ENCODE measurements around the gene PRKAR1B.

Gene PRKAR1B

DNA sequence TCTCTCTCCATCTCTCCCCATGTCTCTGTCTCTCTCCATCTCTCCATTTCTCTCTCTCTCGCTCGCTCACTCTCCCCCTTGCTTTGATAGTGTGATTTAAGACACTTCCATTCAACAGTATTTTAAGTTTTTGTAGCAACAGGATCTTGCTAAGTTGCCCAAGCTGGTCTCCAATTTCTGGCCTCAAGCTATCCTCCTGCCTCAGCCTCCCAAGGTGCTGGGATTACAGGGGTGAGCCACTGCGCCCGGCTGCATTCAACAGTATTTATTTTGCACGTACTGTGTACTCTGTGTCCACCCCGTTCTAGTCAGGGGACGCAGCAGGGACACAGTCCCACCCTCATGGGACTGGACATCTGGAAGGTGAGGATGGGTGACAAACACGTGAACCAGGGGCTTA lies 193.0 kb downstream of the PRKAR1B start:
- no peak for DNase-seq

DNA sequence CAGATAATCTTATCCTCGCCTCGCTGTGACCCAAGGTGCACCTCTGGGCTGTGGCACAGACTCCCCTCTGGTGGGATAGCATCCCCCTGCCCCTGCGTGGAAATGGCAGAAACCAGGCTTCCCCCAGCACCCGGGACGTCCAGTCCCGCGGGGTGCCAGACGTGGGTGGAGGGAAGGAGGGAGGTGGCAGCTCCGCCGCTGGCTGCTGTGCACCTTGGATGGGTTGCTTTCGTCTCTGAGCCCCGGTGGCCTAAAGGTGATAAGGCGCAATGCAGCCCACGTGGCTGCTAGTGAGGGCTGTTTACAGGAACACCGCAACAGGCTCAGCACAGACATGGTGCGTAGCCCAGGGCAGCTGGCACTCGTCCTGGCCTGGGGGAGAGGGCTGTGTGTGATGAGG lies 193.8 kb downstream of the PRKAR1B start:
- no peak for DNase-seq

DNA sequence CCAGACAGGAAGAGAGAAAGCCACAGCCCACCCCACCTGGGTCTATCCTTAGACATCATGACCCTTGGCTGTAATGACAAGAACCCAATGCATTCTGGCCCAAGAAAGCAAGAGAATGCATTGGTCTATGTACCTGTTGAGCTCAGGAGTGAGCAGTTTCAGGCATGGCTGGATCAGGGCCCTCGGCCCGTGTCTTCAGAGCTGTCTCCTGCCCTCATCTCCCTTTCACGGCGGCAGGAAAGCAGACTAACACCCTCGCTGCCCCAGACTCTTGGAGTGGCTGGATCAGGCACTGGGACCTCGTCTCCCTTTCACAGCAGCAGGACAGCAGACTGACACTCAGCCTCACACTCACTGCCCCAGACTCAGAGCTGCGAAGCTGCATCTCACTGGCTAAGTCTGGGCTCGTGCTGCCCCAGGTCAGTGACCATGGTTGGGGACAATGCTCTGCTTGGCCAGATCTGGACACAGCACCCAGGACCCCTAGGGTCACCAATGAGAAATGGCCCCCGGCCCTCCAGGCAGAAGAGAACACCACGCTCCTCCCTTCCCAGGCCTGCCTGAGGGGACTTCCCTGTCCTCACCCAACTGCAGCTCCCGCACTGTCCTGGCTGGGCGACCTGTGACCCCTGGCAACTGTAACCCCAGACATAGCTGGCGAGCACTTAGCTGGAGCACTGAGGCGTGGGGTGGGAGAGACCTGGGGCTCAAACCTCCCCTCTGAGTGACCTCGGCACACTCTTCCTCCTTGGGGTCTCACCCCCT lies 194.5 kb downstream of the PRKAR1B start:
- no peak for DNase-seq

DNA sequence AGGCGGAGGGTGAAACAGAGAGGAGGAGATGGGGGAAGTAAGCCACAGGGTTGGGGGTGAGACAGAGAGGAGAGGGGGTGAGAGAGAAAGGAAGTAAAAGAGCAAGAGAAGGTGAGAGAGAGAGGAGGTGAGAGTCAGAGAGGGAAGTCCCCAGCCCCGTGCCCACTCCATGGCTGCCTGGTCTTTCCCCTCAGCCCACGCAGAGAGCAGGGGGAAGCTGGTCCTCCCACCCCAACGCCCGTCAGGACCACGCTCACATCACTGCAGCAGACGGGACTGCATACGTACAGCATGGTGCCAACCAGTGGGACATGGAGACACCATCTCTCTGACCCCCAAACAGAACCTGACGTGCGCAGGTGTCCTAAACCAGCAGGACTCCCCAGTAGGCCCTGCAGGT lies 195.3 kb downstream of the PRKAR1B start:
- DNase-seq = no peak

DNA sequence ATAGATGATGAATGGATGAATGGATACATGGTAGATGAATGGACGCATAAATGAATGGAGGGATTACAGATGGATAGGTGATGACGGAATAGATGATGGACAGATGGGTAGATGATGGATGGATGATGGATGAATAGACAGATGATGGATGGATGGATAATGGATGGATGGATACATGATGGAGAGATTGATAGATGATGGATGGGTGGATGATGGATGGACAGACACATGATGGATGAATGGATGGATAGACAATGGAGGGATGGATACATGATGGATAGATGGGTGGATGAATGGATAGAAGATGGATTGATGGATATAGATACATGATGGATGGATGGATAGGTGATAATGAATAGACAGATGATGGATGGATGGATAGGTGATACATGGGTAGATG lies 198.6 kb downstream of the PRKAR1B start:
- no peak for DNase-seq

DNA sequence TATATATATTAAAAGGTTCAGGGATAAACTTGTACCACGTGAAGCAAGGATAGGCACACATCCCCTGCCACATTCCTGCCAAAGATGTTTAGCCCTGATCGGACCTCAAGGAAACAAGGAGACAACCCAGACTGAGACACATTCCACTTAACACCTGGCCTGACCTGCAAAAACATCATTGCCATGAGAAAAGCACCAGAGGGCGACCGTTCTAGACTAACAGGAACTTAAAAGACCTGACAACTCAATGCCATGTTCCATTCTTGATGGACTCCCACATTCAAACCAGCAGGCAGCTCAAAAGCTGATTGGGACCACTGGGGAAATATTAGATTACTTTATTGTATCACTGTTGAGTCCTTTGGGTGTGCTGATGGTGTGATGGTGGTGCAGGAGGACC lies 199.4 kb downstream of the PRKAR1B start:
- no peak for DNase-seq

DNA sequence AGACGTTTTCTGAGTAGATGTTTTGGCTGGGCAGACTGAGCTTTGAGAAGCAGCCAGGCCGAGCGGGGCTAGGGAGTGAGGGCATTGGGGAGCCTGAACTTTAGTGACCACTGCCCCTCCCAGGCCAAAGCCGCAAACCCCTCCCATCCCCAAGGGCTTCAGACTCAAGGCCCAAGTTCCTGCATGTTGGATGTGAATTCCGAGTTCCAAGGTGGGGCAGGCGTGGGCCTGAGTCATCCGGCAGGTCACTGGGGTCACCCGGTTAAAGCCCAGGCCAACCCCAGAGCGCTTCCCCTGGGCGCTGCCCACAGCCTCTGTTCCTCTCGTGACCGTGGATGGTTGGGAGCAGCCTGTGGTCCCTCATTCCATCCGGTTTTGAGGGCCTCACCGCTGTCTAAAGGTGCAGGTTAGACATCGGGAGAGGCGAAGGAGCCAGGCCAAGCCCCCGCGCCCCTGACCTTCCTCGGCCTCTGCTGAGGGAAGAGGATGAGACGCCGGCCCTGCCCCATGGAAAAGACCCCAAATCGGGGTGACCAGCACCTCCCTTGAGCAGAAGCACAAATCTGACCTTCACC lies 200.5 kb downstream of the PRKAR1B start:
- no peak for DNase-seq

DNA sequence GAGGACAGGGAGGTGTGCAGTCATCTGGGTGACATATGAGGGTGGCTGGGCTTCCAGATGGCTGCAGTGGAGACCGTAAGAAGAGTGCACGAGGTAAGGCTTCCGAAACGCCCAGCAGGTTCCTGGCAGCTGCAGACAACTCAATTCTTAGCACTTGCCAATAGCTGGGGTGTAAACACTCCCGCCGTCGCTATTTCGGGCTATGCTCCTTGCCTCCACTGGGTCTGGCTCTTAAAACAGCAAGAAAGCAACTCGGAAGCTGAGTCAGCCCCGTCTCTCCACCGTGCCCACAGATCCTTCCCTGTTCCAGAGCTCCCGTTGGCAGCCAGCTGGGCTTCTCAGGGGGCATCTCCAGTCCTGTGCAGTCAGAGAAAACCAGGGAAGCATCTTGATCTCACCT lies 201.3 kb downstream of the PRKAR1B start:
- DNase-seq = no peak

DNA sequence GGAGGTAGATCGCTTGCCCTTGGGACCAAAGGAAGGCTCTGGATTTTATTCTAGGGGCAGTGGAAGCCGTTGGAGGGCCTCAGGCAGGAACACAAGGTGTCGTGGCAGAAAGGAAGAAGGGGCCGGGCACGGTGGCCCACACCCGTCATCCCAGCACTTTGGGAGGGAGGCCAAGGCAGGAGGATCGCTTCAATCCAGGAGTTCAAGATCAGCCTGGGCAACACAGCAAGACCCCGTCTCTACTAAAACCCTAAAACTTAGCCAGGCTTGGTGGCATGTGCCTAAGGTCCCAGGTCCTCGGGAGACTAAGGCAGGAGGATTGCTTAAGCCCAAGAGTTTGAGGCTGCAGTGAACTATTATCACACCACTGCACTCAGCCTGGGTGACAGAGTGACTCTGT lies 202.3 kb downstream of the PRKAR1B start:
- DNase-seq = no peak

DNA sequence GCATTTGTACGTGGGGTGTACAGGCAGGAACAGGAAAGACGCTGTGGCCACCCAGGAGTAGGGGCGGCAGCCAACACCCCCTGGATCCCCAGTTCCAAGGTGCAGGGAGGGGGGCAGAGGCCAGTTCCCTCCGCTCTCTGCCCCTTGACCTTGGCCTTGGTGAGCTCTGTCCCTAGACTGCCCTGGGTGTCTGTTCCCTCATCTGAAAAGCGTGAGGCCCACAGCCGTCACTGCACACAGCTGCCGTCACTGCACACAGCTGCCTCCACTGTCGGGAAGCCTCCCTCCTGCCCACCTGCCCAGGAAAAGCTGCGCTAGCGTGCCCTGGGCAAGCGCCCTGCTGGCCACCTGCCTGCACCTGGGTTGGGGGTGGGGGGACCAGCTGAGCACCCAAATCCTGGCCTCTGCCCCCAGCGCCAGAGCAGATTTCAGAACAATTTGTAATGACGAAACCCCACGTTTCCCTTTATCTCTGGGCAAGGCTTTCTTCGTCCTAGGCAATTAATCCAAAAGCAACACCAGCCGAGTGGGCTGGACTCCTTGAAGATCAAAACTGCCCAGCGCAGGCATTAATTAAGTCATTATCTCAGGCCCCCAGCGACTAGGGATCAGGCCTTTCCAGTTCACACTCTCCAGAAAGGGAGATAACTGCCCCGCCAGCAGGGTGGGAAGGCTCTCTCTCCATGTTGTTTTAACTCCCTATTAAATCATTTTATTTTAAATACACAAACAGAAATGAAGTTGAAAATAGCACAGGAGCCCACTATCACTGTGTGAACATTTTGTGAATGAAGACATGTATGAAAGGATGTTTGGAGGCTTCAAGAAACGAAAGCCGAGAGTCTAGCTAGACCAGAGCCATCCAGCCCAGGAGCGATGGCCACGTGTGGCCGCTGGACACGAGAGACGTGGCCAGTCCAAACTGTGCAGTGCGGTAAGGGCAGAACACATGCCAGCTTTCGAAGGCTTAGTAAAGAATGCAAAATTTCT lies 203.4 kb downstream of the PRKAR1B start:
- no peak for DNase-seq

DNA sequence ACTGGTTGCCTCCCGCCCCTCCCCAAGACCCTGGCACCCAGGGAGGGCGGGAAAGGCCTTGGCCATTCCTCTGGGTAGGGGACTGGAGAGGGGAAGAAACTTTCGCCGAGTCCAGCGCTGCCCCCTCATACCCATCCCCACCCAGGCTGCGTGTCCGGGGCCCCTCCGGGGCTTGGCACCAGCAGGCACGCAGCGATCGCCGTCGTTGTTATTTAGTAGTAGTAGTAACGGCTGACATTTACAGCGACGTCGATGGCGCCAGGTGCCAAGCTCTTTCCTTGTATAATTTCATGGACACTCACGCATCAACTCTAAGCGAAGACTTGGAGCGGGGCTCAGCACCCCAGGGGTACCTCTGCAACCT lies 204.1 kb downstream of the PRKAR1B start:
- no peak for DNase-seq

DNA sequence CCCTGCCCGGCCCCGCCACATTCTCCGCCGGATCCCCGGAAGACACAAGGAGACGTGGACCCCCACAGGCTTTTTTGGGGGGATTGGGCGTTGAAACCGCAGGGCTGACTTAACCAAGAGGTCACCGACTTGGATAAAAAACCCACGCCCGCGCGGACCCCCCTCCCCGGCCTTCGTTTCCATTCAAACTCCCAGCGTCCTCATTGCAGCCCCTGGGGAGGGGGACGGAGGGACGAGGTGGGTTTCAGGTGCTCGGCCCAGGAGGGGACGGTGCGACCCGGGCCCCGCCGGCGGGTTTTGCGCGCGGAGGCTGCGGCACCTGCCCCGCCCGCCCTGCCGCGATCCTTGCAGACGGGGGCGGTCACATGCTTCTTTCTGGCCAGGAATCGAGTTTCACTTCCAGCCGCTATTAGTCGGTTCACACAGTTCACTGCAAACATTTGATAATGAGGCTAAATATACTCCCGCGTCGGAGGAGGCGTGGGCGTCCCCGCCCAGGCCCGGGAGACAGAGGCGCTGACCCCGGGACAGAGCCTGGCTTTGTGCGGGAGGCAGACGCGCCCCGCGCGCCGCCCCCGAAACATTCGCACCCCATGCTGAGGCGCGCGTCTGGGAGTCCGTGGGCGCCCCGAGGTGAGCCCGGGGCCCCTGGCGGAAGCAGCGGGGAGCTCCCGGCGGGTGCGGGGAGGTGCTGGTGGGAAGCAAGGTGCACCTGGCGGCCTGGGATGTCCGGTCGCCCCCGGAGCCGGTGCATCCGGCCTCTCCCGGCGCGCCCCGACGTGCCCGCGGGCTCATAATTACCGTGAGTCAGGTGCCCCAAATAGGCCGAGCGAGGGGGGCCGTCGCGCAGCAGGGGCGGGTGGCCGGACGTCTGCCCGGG lies 204.8 kb downstream of the PRKAR1B start:
- no peak for DNase-seq

DNA sequence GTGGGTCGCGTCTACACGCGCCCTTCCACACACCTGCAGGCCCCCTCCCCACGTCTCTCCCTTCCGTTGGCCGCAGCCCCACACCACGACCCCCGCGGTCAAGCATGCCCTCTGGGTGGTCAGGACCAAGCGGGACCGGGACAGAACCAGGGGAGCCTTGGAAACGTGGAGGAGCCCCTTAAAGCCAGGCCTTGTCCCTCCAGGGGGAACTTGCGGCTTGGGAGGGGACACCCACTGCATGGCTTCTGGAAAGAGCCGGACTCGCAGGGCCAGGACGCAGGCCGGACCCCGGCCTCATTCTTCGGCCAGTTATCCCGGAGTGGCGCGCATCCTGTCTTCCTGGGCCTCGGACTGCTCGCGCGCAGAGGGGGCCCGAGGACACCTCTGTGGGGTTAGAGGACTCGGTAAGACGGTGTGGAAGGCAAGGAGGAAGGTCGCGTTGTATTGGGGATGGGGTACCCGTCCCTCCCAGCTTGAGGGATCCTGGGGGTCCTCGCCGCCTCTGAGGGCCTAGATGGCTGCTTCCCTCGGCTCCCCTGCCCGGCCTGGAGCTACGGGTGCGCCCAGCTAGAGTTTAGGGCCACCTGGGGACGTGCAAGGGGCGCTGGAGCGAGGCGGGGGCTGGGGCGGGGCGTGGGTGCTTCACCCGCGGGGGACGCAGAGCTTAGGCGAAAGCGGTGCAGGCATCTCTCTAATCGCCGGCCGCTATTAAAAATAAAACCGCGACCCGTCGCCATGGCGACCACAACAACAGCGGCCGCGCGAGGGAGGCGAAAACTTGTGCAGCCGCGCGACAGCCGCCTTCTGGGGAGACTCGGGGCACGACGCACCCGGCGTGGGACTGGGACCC lies 205.6 kb downstream of the PRKAR1B start:
- peak in 1 of 2 donors; percentile 40 for DNase-seq

DNA sequence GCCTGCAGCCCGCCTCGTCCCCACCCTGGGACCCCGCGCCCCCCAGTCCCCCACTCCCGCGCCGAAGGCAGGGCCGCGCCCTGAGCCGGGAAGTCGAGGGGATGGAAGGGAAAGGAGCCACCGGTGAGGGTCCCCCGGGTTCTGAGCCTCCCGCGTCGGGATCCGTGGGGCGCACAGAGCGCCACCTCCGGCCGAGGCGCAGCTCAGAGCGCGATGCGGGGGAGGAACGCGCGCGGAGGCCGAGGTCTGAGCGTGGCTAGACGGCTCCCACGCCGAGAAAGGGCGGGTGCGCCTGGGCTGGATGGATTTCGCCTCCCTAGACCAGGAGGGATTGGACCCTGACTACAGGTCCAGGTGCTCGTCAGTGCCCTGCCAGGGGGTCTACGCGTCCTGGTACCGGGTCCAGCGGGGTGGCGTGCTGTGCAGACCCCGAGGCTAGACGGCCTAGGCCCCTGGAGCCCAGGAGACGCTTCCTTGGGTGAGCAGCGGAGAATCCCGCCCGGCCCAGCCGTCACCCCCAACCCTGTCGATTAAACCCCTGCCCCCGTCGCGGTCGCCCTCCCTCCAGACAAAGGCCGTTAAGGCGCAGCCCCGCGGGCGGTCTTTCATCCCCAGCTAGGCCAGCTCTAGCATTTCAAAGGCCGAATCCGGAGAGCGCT lies 206.4 kb downstream of the PRKAR1B start:
- DNase-seq = no peak

DNA sequence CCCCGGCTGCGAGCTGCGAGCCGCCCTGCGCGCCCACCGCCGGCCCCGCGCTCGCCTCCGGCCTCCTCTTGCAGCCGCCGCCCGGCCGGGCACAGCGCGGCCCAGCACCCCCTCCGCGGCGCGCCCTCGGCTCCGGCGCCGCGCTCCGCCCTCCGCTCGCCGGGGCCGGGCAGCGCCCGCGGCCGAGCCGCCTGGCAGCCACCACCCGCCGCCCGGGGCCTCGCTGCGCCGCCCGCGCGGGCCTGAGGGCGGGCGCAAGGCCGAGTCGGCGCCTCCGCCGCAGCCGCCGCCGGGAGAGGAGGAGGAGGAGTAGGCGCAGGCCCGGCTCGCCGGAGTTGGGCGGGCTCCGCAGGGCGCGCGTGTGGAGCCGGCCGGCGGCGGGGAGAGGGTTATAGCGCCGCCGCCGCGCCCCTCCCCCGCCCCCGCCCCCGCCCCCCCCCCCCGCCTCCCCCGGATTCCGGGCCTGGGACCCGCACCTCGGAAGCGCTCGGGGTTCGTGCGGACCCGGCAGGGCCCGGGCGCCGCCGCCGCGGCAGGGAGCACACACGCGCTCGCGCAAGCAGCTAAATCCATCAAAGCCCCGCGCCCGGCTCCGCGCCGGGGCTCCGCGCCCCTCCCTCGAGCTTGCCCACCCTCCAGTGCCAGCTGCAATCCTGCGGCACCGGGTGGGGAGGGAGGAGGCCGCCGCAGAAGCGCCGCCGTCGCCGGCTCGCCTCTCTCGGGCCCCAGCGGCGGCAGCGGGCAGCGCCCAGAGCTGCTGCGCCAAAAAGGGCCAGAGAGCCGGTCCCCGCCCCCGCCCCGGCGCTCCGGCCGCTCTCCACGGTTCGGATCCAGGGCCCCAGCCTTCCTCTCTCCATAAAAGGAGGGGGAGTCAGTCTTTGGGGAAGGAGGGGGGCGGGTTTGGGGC lies 207.3 kb downstream of the PRKAR1B start, which contains the start of gene PDGFA:
TSS of gene PDGFA (minus strand) at position 363 of the 907 bp plus-strand sequence. CDS start 845 bp downstream, outside the sequence.
- DNase-seq = peak; percentile 60 to 71

DNA sequence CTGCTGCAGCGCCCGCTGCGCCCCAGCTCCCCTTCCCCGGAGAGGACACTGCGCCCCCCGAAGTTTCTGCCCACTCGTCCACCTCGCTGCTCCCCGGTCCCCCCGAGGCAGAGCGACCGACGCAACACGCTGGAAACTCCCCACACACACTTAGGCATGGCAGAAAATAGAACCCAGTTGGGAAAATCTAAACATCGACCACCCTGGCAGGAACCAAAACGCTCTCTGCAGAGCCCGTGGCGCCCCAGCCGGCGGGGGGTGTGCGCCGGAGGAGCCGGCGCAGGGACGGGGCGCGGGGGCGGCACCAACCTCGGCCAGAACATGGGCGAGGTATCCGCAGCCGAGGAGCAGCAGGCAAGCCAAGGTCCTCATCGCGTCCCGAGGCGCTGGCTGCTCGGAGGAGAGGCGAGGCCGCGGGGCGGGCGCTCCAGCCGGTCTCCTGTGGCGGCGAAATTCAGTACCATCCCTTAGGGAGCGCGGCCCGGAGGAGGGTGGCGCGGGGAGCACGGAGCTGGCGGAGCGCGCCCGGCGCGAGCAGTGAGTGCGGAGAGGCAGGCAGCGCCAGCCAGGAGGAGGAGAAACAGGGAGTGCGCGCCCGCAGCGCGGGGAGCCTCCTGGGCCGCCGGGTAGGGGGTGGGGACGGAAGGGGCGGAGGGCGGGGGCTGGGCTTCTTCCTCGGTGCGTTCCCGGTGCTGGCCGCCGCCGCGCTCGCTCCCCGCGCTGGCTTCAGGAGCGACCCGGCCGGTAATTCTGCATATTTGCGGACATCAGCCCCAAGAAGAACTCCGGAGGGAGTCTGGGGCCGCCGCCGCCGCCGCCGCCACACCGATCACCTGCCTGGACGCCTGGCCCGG lies 208.2 kb downstream of the PRKAR1B start:
- peak; percentile 88 for DNase-seq

DNA sequence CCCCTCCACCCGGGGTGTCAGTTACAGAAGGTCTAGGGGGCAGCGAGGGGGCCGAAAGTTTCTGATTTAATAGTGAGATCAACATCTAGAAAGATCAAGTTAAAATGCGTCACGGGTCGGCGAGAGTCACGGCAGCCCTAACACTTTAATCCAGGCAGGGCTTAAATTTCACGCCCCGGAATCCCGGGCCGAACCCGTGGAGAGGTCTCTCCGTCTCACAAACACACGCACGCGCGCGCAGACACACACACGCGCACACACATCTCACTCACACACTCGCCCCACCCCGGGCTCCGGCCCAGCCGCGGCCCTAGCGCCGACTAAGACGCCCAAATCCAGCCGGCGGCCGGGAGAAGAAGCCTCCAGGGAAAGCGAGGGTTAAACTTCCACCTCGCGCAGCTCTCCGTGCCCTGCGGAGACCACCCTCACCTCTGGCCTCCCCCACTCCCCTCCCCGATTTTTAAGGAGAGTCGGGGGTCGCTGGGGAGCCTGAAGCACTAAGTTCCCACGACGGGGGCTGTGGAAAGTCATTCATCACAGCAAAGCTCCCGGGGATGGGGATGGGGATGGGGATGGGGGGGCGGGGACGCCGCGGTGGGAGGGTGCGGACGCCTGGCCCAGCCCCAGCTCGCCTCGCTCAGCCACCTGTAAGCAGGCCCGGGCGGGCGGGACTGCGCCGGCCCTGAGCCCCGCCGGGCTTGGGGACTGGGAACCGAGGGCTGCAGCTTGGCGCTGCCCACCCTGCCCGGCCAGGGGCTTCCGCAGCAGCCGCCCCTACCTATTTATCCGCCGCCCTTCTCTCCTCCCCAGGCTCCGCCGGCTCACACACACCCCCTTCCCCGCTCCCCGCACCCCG lies 209.1 kb downstream of the PRKAR1B start:
- DNase-seq = peak; percentile 22 to 61
